Muscle layer of colon (tissue), 2 donors: Measurements from ENCODE around the gene TLDC2.
A peak's percentile ranks its signal among the peaks of the same experiment; 100 is the strongest.

Source experiments
- H3K27ac ChIP-seq: one replicate; pipeline ENCODE4 v1.7.0; 2013; ENCODE audit warnings: low read depth, mild to moderate bottlenecking, low read length, moderate library complexity
- H3K27me3 ChIP-seq, 2 donors: one replicate each; pipeline ENCODE4 v1.7.0; 2013; ENCODE audit warnings: low read length in 2 of 2, mild to moderate bottlenecking in 2 of 2; ENCODE audit not compliant: insufficient read depth in 2 of 2, control insufficient read depth in 1 of 2
- H3K36me3 ChIP-seq: one replicate; pipeline ENCODE4 v1.7.0; 2013; ENCODE audit warnings: mild to moderate bottlenecking, low read length; ENCODE audit not compliant: insufficient read depth
- H3K4me1 ChIP-seq: one replicate; pipeline ENCODE4 v1.7.0; 2013; ENCODE audit warnings: mild to moderate bottlenecking, low read length; ENCODE audit not compliant: insufficient read depth
- H3K4me3 ChIP-seq, 2 donors: one replicate each; pipeline ENCODE4 v1.7.0; 2013; ENCODE audit warnings: low read length in 2 of 2, low read depth in 1 of 2, mild to moderate bottlenecking in 1 of 2, moderate library complexity in 1 of 2
- H3K9ac ChIP-seq: one replicate; pipeline ENCODE4 v1.7.0; 2013; ENCODE audit warnings: low read length
- H3K9me3 ChIP-seq: one replicate; pipeline ENCODE4 v1.7.0; 2013; ENCODE audit warnings: mild to moderate bottlenecking, low read length
- donor health status: abdominal sarcoma.
- donor health status: Adenocarcinoma of cecum.

The TLDC2 gene

DNA sequence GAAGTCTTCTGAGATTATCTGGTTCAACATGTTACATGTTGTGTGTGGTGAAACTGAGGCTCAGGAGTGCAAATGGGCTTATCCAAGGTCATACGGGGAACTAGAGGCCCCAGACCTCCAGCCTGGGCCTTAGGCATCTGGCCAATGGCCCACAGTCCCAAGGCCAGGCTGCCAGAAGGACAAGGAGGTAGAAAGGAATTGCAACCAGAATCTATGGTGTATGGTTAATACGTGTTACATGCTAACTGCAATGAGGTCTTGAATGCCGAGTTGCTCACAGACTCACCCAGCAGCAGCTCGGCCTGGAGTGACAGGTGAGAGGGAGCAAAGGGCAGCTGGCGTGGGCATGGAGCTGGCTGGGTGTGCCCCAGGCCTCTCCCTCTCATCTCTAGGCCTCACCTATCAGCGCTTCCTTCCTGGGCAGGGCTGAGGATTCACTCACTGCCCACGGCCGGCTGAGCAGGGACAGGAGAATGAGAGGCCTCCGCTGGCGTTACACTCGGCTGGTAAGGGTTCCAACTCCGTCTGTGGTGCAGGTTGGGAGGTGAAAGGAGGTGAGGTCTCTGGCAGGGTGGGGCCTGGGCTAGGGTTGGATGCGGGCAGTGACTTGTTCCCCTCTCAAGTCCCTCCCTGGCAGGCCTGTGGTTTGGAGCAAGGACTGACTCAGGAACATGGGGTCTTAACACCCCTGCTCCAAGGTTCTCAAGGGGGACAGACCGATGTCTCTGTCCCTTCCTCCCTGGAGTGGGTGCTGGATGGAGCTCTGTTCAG lies at the start of gene TLDC2:
Gene TLDC2 (plus strand): TSS at position 437 of the 771 bp plus-strand sequence. CDS start 37 bp downstream, at position 474.
- Histone ChIP-seq H3K4me3 (no peak within 1 kb of the TSS), H3K9ac (no peak within 1 kb of the TSS), H3K27me3 (no peaks in the 10 kb centered on the region), H3K27ac (no peak within 1 kb of the TSS), H3K4me1 (no peaks in the 10 kb centered on the region), H3K36me3 (no peaks in the 10 kb centered on the region), H3K9me3 (no peaks in the 10 kb centered on the region)

DNA sequence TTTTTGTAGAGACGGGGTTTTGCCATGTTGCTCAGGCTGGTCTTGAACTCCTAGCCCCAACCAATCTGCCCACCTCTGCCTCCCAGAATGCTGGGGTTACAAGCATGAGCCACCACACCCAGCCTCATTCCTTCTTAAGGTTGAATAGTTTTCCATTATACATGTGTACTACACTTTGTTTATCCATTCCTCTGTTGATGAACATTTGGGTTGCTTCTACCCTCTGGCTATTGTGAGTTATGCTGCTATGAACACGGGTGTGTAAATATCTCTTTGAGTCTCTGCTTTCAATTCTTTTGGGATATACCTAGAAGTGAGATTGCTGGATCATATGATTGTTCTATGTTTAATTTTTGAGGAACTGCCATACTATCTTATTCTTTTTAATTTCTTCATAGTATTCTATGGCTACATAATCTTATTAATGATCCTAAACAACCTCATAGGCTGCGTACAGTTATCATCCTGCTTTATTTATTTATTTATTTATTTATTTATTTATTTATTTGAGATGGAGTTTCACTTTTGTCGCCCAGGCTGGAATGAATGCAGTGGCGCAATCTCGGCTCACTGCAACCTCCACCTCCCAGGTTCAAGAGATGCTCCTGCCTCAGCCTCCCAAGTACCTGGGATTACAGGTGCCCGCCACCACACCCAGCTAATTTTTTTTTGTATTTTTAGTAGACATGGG lies 49.2 kb upstream of the TLDC2 start:
- Histone ChIP-seq H3K9ac (no peak overlapping the region), H3K4me3 (no peak overlapping the region), H3K4me1 (peaks cover 61% of the 10 kb centered on the region), H3K27ac (peak overlapping the region; percentile 49), H3K9me3 (no peaks in the 10 kb centered on the region), H3K36me3 (peaks cover 26% of the 10 kb centered on the region), H3K27me3 (no peaks in the 10 kb centered on the region)

DNA sequence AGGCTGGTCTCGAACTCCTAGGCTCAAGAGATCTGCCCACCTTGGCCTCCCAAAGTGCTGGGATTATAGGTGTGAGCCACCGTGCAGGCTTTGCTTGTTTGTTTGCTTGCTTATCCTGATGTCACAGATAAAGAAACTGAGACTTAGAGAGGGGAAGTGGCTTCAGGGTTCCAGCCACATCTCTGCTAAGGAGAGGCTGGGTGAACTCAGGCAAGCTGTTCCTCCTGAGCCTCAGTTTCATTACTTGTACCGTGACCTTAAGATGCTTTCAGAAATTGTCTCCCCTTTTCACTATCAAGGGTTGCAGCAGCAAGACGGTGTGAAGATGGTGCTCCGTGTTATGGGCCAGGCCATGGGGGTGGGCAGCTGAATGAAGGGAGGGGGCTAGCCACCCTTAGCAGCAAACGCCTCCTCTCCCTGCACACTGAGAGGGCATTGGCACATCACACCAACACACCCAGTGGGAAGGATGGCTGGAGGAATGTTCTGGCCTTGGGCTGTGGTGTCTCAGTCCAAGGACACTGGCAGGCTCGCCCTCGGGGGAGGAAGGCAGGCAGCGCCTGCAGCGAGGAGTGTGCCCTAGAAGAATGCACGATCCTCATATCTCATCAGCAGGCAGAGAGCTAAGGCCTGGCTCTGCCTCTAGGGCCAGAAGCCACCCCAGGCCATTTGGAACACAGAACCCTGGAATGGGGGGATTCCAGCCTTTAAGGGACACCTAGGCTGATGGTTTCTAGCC lies 48.2 kb upstream of the TLDC2 start:
- Histone ChIP-seq H3K9ac (no peak overlapping the region), H3K27ac (peak overlapping the region; percentile 64), H3K9me3 (no peaks in the 10 kb centered on the region), H3K4me1 (peaks cover 64% of the 10 kb centered on the region), H3K4me3 (no peak overlapping the region), H3K36me3 (peaks cover 26% of the 10 kb centered on the region), H3K27me3 (no peaks in the 10 kb centered on the region)

DNA sequence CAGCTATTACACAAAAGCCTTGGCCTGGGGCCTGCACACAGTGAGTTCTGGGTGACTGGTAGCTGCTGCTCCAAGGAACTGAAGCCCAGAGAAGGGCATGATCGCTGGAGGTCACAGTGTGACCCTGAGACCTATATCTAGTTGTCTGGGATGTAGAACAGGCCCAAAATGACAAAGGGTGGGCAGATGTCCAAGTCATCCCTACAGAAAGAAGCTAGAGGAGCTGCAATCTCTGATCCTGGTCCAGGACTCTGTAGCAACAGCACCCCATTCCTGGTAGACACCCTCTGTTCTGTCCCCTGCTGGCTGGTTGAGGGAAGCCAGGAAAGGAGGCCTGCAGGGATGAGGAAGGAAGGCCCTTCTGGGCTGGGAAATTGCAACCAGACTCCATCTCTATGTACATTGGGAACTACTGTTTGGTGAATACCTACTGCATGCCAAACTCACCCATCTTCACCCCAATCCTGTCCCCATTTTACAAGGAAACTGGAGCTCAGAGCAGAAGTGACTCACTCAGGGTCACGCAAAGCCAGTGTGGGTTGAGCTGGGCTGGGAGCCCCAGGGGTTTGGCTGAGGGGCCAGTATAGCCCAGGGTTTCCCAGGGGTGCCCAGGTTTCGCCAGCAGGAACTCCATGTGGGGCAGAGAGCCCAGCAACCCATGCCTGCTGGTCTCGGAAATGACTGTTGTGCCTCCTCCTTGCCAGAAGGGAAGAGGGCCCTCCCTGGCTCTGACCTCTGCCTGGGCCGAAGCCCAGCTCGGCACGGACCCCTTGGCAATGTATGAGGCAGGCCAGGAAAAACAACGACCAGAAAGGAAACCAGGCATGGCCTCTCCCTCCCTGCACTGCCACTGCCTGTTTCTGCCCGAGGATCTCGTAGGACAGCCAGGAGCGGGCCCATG lies 44.9 kb upstream of the TLDC2 start:
- H3K27ac ChIP-seq, result peak overlapping the region; percentile 80
- H3K4me1 ChIP-seq, result peaks cover 73% of the 10 kb centered on the region
- H3K4me3 ChIP-seq, result peak overlapping the region in 1 of 2 donors; percentile 19
- peaks cover 21% of the 10 kb centered on the region for H3K36me3 ChIP-seq
- peak overlapping the region; percentile 52 for H3K9ac ChIP-seq
- no peaks in the 10 kb centered on the region for H3K27me3 ChIP-seq
- no peaks in the 10 kb centered on the region for H3K9me3 ChIP-seq

DNA sequence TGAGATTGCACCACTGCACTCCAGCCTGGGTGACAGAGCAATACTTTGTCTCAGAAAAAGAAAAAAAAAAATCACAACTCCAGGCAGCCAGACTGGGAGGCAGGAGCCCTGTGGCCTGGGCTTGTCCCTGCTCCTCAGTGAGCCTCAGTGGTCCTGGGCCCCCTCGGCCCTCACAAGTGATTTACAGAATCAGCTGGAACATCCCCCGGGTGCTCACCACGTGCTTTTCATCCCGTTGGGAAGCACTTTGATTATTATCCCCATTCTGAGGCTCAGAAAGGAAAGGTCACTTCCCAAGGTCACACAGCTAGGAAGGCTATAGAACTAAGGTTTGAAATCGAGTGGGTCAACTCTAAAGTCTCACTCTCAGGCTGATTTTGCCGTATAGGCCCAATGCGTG lies 43.1 kb upstream of the TLDC2 start:
- peak overlapping the region; percentile 80 for H3K27ac ChIP-seq
- H3K36me3 ChIP-seq, result peaks cover 19% of the 10 kb centered on the region
- no peaks in the 10 kb centered on the region for H3K9me3 ChIP-seq
- peaks cover 74% of the 10 kb centered on the region for H3K4me1 ChIP-seq
- H3K4me3 ChIP-seq, result no peak overlapping the region
- H3K9ac ChIP-seq, result peak overlapping the region; percentile 2
- no peaks in the 10 kb centered on the region for H3K27me3 ChIP-seq

DNA sequence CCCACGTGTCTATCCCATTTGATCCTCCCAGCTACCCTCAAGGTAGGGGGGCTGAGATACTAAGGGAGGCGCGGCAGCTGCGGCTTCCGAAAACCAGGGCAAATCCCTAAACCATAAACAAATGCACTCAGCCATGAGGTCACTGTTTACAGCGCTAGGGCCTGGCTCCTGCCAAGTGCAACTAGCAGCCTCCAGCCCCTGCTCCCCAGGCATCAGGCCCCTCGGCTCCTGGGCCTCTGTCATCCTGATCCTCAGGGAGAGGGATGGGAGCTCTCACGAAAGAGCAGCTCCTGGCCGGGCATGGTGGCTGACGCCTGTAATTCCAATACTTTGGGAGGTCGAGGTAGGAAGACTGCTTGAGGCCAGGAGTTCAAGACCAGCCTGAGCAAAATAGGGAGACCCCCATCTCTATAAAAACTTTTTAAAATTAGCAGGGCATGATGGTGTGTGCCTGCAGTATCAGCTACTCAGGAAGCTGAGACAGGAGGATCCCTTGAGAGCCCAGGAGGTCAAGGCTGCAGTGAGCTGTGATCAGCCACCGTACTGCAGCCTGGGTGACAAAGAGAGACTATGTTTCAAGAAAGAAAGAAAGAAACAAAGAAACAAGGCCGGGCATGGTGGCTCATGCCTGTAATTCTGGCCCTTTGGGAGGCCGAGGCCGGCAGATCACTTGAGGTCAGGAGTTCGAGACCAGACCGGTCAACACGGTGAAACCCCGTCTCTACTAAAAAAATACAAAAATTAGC lies 42.5 kb upstream of the TLDC2 start:
- peaks cover 68% of the 10 kb centered on the region for H3K4me1 ChIP-seq
- H3K27me3 ChIP-seq, result no peaks in the 10 kb centered on the region
- no peak overlapping the region for H3K4me3 ChIP-seq
- no peaks in the 10 kb centered on the region for H3K9me3 ChIP-seq
- peak overlapping the region; percentile 80 for H3K27ac ChIP-seq
- H3K9ac ChIP-seq, result peak overlapping the region; percentile 2
- peaks cover 19% of the 10 kb centered on the region for H3K36me3 ChIP-seq

DNA sequence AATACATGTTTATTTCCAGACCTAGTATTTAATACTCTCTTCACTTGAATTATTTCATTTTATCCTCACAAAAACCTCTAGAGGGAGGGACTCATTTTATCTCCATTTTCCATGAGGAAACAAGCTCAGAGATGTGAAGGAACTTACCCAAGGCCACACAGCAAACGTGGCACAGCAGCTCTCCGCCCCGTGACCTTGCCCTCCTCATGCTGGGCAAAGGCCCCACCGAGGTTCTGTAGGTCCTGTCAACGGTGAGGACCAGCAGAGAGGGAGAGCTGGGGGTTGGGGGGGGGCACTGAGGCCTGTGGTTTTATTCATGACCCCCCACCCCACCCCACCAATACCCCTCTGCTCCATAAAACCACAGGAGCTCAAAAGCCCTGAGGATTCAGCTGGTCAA lies 40.9 kb upstream of the TLDC2 start:
- Histone ChIP-seq H3K9ac (peak overlapping the region; percentile 32), H3K9me3 (no peaks in the 10 kb centered on the region), H3K27ac (peak overlapping the region; percentile 71), H3K4me1 (peaks cover 62% of the 10 kb centered on the region), H3K27me3 (no peaks in the 10 kb centered on the region), H3K36me3 (peaks cover 19% of the 10 kb centered on the region), H3K4me3 (peak overlapping the region; percentile 16 to 28)

DNA sequence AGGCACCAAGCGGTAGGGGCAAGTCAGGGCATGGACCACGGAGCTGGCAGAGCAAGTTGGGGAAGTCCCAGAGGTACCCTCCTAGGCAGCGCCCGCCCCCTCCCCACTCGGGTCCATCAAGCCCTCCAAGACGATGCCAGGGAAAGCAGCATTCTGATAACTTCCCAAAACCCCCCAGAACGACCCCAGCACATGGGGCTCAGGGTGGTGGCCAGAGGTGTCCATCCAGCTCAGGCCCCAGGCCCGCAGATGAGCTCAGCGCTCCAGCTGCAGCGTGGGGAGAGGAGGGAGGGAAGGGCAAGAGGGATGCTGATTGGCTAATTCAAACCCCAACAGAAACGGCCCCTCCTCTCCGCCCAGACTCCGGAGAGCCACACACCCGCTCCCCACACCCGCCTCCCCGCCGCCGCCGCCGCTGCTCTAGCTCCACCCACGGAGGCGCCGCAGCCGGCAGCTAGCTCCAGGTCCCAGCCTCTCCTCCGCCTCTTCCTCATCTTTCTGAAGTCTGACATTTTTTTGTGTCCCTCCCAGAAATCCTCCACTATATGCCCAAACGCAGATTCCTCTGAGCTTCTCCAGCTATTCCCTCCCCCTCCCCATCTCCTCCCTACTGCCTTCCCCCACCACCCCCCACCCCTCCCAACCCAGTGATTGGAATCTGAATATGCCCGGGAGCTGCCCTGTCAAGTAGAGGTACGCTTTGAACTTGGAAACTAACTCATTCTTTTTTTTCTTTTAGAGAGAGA lies 40.3 kb upstream of the TLDC2 start:
- Histone ChIP-seq H3K36me3 (peaks cover 19% of the 10 kb centered on the region), H3K27me3 (no peaks in the 10 kb centered on the region), H3K9ac (peak overlapping the region; percentile 32), H3K9me3 (no peaks in the 10 kb centered on the region), H3K4me3 (peak overlapping the region; percentile 16 to 28), H3K4me1 (peaks cover 56% of the 10 kb centered on the region), H3K27ac (peak overlapping the region; percentile 71)

DNA sequence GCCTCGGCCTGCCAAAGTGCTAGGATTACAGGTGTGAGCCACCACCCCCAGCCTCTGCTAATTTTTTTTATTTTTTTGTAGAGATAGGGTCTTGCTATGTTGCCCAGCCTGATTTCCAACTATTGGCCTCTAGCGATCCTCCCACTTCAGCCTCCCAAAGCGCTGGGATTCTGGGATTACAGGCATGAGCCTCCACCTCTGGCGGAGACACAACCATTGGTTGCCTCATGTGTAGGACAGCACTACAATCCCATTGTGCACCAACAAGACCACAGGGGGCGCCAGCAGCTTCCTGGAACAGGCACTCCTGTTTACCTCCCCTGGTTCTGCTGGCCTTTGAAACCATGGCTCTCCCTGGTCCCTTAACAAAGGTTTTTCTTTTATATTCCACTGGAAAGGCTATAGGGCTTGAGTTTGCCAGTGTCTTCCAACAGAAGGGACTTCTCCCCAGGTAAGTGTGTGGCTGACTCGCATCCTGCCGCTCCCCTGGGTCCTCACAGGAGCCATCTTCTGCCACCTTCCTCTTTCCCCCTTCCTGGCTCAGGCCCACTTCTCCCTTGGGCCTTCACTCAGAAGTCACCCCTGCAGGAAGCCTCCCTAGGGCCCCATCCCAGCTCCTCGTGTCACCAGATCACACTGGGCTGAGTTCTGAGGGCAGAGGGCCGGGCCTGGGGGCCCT lies 39.2 kb upstream of the TLDC2 start:
- H3K27ac ChIP-seq, result no peak overlapping the region
- H3K4me3 ChIP-seq, result no peak overlapping the region
- no peaks in the 10 kb centered on the region for H3K9me3 ChIP-seq
- peaks cover 19% of the 10 kb centered on the region for H3K36me3 ChIP-seq
- H3K9ac ChIP-seq, result no peak overlapping the region
- no peaks in the 10 kb centered on the region for H3K27me3 ChIP-seq
- H3K4me1 ChIP-seq, result peaks cover 45% of the 10 kb centered on the region
